ENCODE data around the gene TMEM51.

TMEM51 gene

DNA sequence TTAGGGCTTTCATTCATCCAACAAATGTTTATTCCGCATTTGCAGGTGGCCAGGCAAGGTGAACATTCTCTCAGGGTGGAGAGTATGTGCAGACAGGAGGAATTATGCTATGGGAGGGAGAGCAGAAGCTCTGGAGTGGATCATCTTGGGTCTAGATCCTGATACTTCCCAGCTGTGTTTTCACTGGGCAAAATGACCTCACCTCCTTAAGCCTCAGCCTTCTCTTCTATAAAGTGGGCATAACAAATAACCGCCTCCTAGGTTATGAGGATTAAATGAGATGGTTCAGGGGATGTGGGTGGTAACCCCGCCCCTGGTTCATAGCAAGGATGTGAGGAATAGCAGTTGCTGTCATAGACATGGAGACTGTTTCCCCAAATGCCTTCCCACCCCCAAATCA is 1.7 kb upstream of the TMEM51 start:
- in situ Hi-C loops (cut with MboI; ENCODE audit: low sequenced_read_pairs), result no loop called here

DNA sequence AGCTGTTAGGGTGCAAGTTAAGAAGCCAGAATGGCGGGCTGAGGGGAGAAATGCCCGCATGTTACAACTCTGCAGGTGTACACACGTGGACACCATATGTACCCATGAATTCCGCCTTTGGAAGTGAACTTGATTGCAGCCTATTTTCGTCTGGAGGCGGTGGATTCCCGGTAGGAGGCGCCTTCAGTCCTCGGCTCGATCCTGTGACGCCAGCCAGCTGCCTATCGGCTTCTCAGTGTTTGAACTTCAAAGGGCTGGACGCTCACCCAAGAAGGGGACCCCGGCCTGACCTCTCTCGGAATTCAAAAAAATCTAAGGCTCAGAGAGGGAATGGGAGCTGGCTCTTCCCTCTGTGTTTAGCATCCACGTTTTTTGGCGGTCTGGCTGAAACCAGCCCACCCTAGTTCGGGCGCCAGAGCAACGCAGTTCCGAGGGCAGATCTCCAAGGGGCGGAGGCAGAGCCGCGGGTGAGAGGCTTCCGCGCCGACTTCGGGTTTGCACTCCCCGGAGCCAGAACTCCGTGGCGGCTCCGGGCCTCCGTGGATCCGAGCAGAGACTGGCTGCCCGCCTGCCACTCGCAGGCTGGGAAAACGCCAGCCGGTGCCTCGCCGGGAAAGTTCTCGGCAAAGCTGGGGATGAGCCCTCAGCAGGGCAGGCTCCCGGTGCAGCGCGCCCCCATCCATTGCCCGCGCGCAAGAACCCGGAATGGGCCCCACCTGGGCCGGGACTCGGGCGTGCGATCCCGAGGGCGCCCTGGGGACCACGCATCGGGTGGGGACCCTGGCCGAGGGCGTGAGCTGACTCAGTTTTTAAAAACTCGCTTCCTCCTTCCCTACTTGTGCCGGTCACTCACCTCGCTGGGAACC is 996 bp upstream of the TMEM51 start:
- in situ Hi-C loops (cut with MboI; ENCODE audit: low sequenced_read_pairs), result no loop called here

DNA sequence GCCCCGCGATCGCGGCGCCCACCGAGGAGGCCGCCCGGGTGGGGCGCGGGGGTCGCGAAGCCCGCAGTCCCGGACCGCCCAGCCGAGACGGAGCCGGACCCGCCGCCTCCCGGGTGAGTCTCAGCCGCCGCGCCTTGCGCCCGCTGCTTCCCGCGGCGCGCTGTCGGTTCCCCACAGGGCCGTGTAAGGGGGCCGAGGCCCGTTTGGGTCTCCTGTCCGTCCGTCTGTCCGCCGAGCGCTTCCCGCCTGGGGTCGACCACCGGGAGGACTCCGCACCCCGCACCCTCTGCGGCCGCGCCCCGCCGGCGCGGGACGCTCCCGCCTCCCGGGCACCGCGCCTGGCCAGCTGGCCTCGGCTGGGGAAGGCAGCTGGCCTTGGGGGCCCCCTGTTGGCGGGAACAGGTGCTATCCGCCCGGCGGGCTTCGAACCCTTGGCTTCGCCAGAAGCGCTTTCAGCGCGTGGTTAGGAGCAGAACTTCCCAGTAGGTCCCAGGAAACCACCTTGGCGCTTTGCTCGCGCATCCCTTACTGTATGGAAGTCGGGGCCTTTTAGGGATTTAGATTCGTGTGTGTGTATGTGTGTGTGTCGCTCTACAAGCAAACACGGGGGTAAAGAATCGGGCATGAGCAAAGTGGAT is 414 bp downstream of the TMEM51 start:
- in situ Hi-C loops (cut with MboI; ENCODE audit: low sequenced_read_pairs), result no loop called here

DNA sequence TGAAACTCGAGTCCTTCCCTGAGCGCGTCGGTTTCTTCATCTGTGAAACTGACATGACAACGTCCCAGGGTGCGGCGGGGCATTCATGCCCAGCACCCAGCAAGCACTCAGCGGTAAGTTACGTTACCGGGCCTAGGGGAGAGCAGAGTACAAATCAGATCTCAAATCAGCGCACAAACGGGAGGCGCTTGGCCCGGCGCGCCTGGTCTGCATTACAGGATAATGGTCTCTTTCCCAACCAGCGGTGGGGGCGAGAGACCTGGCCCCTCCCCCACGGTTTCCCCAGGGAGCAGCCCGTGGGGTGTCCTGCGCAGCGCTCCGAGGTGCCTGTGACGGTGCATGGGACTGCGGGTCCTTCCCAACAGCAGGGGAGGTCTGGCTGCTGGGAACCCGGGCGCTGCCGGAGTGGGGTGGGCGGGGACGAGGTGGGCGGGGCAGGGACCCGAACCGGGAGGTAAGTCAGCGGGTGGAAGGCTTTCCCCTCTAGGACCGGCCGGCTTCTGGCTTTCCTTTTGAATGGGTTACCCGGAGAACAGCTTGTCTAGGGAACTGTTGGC is 1.0 kb downstream of the TMEM51 start:
- in situ Hi-C loops (cut with MboI; ENCODE audit: low sequenced_read_pairs), result no loop called here

DNA sequence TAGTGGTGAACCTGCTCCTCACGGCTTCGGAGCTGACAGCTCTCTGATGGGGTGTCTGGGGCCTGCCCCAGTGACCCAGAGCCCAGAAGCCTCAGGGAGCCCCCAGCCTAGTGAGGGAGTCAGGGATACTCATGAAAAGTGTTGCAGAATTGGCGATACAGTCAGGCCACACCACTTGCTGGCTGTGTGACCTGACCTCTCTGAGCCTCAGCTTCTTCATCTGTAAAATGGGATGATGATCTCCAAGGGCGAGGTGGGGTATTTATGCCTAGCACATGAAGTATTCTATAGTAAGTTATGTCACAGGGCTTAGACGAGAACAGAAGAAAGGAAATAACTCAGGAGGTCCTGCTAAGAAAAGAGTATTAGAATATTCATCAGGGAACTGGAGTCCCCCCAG is 1.6 kb downstream of the TMEM51 start:
- in situ Hi-C loops (cut with MboI; ENCODE audit: low sequenced_read_pairs), result no loop called here

DNA sequence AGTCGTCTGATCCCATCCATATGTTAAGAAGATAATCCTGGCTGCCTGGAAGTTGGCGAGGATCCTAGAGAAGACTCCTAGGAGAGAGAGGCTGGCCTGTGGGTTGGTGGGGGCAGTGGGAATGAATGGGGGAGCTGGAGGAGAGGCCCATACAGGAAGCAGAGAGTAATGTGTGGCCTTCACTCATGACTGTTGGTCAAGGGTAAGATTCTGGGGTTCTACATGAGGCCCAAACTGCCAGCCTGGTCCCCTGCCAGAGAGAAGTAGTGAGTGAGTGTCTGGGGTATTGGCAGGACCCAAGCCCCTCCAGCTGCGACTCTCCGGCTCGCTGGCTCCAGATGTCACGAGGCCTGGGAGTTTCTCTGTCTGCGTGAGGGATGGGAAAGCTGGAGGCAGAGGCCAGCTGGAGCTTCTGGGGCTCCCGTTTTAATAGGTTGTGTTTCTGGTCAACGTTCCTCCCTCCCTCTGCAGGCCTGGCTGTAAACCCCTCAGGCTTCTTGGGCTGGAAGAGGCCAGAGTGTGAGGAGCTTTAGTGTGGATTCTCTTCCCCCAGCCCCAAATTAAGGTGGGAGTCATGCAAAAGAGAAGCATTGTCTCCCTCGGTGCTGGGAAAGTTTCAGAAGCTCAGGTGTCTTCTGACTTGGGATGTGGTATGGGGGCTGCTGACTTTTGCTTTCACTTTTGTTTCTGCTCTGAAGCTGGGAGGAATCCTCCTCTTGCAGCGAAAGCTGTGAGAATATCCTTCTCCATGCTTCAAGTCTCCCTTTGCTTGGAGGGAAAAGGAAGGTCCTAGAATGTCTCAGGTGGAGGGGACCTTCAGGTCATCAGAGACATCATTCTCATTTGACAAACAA is 2.6 kb downstream of the TMEM51 start:
- in situ Hi-C loops (cut with MboI; ENCODE audit: low sequenced_read_pairs), result no loop called here

DNA sequence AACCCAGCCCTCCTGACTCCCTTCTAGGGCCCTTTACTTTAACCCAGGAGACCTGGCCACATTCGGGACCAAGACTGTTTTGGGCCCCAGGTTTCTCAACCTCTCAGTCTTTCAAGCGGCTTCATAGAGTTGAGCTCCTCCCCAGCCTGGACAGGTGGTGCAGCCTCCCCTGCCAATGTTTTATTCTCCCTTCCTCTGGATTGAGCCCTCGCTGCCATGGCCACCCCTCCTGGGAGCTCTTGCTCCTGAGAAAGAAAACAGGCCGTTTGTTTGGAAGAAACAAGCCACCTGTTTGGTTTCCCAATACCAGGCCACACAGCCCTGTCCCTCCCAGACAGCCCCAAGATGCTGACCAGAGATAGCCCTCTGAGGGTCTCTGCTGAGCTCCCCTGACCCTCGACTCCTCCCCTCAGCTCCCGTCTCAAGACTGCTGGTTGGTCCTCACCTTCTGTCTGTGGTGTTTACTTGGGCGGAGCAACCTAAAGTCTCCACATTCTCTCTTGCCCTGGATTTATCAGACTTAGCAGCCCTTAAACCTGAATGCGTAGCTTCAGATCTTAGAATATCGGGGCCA is 3.3 kb downstream of the TMEM51 start:
- in situ Hi-C loops (cut with MboI; ENCODE audit: low sequenced_read_pairs), result no loop called here

DNA sequence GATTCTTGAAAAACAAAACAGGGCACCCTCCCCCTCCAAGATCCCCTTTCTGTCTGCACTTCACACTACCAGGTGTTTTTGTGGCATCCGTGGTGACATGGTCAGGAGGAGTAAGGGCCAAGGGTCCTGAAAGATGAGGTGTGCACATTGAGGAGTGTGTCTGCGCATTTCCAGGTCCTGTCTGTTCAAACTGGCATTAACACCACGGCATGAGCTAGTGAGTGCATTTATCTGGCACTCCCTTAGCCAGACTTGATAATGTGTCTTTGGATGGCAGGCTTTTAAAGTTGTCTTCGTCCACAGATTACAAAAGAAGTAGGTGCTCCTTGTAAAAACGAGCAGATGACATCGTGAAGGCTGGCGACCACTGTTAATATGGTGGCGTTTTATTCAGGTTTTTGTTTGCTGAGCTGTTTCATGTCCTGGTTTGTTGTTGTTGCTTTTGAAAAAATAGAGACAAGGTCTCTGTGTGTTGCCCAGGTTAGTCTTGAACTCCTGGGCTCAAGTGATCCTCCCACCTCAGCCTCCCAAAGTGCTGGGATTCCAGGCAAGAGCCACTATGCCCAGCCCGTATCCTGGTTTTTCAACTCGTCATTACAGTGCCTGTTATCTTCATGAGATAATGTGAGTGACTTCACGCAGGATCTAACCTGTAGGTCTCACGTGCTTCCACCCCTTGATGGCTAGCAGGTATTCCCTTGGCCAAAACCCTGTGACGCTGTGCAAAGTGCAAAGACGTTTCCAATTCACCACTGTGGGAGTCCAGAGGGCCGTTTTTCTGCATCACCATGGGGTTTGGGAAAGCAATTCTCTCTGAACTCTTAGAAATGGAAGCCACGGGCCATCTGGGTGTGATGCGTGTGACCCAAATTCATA is 4.2 kb downstream of the TMEM51 start:
- in situ Hi-C loops (cut with MboI; ENCODE audit: low sequenced_read_pairs), result no loop called here

DNA sequence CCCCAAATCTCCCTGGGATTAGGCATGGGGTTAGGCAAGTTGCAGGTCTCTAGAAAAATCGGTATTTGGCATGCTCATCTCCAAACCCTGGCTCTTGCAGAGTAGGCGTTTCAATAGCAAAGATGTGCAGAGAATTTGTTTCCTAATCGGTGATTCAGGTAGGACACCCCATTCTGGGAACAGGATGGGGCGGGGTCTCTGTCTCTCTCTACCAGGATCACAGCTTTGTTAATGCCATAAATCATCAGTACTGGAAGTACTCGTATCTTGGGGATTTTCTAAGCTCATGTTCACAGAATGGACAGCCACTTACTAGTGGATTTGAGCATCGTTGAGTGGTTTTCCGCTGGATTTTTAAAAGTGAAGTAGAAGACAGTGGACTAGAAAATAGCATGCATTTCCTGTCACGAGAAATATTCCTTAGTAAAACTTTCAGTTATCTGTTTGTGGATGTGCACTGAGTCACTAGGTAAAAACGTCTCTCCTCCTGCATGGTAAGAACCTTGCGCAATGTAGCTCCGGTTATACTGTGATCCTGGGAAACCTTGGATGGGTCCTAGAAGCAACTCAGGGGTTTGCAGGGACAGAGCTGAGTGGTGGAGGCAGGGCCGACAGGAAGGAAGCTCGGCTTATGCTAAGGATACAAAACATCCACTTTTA is 5.1 kb downstream of the TMEM51 start:
- in situ Hi-C loops (cut with MboI; ENCODE audit: low sequenced_read_pairs), result no loop called here

DNA sequence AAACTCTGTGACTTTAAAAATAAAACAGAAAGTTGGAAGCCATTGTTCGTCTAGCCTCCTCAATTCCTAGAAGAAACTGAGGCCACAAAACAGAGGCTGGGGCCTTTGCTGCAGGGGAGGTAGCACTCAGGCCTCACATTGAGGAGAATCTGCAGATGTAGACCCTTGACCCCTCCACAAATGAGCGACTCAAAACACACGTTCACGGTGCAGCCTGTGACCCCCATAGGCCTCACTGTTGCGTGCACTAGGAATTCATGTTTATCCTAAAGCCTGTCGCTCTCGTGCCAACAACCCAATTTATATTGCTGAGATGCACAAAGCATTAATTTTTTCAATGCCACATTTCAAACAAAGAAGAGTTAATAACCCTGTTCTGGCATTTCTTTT is 5.6 kb downstream of the TMEM51 start:
- in situ Hi-C loops (cut with MboI; ENCODE audit: low sequenced_read_pairs), result no loop called here

DNA sequence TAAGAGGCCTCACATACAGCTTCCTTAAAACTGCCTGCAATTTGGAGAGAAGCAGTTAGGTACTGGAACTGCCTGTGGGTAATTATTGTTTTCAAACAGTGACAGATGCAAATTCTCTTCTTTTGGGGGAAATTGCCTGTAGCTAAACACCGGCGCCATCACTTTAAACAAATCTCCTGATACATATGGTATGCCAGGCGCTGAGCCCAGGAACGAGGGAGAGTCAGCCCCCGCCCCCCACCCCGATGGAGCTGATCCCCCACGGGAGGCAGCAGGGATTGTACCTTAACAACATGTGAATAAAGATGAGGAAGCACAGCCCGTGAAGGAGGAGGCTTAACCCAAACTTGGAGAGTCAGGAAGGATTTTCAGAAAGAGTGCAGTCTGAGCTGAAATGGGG is 7.1 kb downstream of the TMEM51 start:
- in situ Hi-C loops (cut with MboI; ENCODE audit: low sequenced_read_pairs), result no loop called here

DNA sequence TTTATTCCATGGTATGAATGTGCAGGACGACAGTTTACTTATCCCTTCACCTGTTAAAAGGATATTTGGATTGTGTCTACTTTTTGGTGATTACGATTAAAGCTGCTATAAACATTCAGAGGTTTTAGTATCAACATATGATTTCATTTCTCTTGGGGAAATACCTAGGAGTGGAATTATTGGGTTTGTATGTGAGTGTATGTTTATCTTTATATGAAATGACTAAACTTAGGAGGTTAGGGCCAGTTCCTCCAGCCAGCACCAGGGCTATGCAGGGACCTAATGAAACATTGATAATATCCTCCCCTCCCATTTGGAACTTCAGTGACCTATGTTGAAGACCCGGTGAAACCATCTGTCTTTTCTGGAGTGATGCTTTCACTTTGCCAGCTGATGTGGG is 13.8 kb downstream of the TMEM51 start:
- in situ Hi-C loops (cut with MboI; ENCODE audit: low sequenced_read_pairs), result no loop called here

DNA sequence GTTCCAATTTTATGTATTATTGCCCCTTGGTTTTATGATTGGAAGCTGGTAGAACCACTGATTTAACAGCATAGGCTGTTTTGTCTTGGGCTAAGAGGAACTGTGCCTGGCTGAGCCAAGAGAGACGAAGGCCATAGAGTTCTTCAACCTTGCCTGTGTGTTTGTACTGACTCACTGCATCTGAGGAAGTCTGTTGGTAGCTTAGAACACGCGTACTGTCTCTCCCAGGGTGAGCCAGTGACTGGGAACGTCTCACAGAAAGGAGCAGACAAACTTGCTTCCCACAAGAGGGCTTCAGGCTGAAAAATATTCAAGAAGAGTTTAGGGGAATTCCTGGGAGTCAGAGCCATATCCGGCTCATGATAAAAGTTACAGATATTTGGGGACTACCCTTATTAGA is 14.9 kb downstream of the TMEM51 start:
- in situ Hi-C loops (cut with MboI; ENCODE audit: low sequenced_read_pairs), result no loop called here

DNA sequence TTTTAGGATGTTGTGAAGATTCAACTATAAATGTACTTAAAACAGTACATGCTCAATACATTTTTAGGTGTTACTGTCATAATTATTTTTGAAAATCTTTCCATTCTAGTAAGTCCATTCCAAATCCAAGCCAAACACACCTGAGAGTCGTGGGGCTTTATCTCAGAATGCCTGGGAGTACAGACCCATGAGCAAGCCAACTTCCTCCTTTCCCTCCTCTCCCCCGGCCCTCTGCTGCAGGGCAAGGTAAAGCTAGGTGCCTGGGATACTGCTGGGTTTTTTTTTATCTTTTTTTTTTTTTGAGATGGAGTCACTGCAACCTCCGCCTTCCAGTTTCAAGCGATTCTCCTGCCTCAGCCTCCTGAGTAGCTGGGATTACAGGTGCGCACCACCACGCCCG is 16.5 kb downstream of the TMEM51 start:
- in situ Hi-C loops (cut with MboI; ENCODE audit: low sequenced_read_pairs), result no loop called here

DNA sequence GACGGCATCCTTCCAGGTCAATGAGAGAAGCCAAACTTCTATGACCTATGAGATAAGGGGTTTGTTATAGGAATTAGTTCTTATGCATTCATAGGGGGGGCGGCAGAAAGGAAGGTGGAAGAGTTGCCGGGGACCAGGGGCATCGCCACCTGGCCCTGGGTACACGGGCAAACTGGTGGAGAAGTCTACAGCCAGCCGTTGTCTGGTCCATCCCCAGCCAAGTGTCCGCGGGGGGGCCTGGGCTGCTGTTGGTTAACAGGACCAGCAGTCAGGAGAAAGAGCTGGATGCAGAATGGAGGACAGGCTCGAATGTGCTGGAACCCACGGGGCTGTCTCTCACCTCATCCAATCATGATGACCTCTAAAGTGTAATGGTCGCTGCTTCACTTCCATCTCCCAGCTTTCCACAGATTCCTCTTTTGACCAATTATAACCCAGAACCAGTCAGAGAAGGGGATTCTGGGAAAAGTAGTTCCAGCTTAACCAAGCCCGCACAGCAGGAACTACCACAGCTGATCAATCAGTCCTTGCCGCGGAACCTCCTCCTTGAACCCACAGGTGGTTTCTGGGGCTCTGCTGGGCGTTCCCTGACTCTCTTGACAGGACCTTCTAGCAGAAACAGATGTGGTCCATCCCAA is 17.8 kb downstream of the TMEM51 start:
- in situ Hi-C loops (cut with MboI; ENCODE audit: low sequenced_read_pairs), result no loop called here

DNA sequence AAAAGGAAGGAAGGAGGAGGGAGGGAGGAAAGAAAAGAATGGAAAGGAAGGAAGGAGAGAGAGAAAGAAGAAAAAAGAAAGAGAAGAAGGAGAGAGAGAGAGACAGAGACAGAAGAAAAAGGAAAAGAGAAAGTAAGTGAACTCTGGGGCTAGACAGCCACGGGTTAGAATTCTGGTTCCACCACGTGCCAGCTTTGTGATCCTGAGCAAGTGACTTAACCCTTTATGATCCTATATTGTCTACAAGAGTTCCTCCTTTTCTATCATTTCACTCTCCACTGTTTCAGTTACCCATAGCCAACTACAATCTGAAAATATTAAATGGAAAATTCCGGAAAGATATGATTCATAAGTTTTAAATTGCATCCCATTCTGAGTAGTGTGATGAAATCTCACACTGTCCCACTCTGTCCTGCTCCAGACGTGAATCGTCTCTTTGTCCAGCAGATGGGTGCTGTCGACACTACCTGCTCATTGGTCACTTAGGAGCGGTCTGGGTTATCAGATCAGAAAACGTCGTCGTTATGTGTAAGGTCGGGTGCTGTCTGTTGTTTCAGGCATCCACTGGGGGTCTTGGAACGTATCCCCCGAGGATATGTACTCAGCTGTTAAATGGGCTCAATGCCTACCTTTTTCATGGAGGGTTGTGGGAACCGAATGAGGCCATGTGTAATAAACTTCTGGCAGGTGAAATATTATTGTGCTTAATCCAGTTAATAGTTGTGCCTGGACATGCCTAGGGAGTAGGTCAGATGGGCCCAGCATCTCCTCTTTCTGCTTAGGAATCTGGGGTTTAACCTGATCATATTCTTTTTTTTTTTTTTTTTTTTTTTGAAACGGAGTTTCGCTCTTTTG is 19.1 kb downstream of the TMEM51 start:
- in situ Hi-C loops (cut with MboI; ENCODE audit: low sequenced_read_pairs), result no loop called here

DNA sequence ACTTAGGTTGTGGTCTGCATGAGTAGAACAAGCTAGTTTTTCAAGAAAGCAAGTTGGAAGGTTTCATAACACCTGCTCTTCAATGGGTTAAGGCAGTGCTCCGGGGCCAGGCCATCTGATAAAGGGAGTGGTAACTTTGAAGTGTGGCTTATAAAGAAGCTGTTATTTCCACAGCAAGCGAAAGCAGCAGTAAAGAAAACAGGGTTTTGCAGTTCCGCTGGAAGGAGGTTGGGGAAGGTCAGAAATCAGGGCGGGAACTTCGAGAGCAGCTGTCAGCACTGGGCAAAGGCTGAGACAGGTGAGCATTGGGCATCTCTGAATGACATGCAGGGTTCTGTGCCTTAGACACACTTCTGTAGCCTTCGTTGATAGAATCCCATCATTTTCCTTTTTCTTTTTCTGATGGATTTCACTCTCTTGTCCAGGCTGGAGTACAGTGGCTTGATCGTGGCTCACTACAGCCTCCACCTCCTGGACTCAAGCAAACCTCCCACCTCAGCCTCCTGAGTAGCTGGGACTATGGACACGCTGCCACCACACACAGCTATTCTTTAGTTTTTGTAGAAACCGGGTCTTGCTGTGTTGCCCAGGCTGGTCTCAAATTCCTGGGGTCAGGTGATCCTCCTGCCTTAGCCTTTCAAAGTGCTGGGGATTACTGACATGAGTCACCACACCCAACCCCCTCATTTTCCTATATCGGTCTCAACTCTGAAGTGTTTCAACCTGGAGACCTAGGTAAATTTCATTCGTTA is 20.5 kb downstream of the TMEM51 start:
- in situ Hi-C loops (cut with MboI; ENCODE audit: low sequenced_read_pairs), result no loop called here

DNA sequence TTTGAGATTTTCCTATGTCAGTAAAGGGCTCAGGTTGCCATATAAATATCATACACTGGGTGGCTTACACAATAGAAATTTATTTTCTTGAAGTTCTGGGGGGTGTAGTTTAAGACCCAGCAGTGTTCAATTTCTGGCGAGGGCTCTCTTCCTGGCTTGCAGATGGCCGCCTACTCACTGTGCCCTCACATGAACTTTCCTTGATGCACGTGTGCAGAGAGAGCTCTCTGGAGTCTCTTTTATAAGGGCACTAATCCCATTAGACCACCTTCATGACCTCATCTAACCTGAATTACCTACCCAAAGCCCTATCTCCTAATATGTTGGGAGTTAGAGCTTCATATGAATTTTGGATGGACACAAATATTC is 21.1 kb downstream of the TMEM51 start:
- in situ Hi-C loops (cut with MboI; ENCODE audit: low sequenced_read_pairs), result no loop called here

All from HL-60/S4 treated with retinoic acid at 250 ng/mL for 4 days and 3 days (cell line).